Motor neuron (in vitro differentiated cells): ENCODE data around the gene WWOX. TPM values are rescaled to one million over a fixed set of nuclear protein-coding genes. Genes with fewer than 3 reads are reported as not detected.

Experiments
- ATAC-seq, 8 experiments: fragments of 200-7000 bp; cut with Tn5 transposase; replicated peaks in 6 of 8; 2 replicates each; pipeline ENCODE4 v1.8.0; 2021; ENCODE audit warnings: mild to moderate bottlenecking in 8 of 8, moderate library complexity in 8 of 8
- H3K27ac ChIP-seq, 2 donors: fragments of 250-450 bp; sonication (Bioruptor Pico); 2 replicates each; pipeline ENCODE4 v1.9.0; 2021; ENCODE audit warnings: antibody characterized with exemption in 2 of 2, mild to moderate bottlenecking in 2 of 2, moderate library complexity in 1 of 2
- H3K4me1 ChIP-seq, 2 donors: fragments of 250-450 bp; sonication (Bioruptor Pico); replicated peaks in 1 of 2; 2 replicates each; pipeline ENCODE4 v1.6.1; 2021; ENCODE audit warnings: antibody characterized with exemption in 2 of 2, mild to moderate bottlenecking in 2 of 2, moderate library complexity in 1 of 2
- H3K4me3 ChIP-seq, 5 donors: fragments of 250-450 bp; sonication (Bioruptor Pico); 2 replicates each; pipeline ENCODE4 v1.9.0; 2021; ENCODE audit warnings: antibody characterized with exemption in 5 of 5, mild to moderate bottlenecking in 5 of 5, moderate library complexity in 4 of 5
- WGBS, 10 experiments: fragments of 450-650 bp; shearing (Covaris generic); methylation state at CpG; one replicate each; pipeline ENCODE4 v1.0.0; 2022; 5-methylcytosine and 5-hydroxymethylcytosine counted together
- in situ Hi-C, 9 experiments: fragments of 400-800 bp; cut with MboI; loops; one replicate each; pipeline ENCODE4 v1.15.0; 2021; ENCODE audit warnings: low sequenced_read_pairs in 9 of 9, low pct_unique_long_range_greater_than_20kb in 2 of 9; ENCODE audit not compliant: unreplicated experiment in 9 of 9
- total RNA-seq, 8 experiments: library from RNA; unstranded; fragments of 300-600 nt; gene quantifications; 2 replicates each; pipeline versions ENCODE4 v1.2.3 to v1.2.4, GENCODE V29; 2022

The WWOX gene
- total RNA-seq, 8 experiments from 2014 or later = 10.3 to 27.8 (median 12.3) TPM

- H3K4me3 ChIP-seq = no peak overlapping the region
- WGBS, 10 experiments = 24 to 91% (median 76%) methylated on average over 5 to 13 of the region's 13 CpGs
- H3K4me1 ChIP-seq = peaks cover 0 to 4% of the 10 kb centered on the region in 2 donors
- H3K27ac ChIP-seq = no peak overlapping the region
- in situ Hi-C loops = no loop called here
- ATAC-seq = peak in 2 of 8 experiments; percentile 66 to 72
Observed at GRCh38 chr16:78443542-78444364, 344.3 kb downstream of the WWOX start.

- WGBS, 10 experiments = 75 to 100% (median 93%) methylated on average over 1 to 3 of the region's 5 CpGs; no CpG with 5 or more reads in 3 of the 10 experiments
- no peak overlapping the region for H3K4me3 ChIP-seq
- no peak for ATAC-seq
- no peak overlapping the region for H3K27ac ChIP-seq
- in situ Hi-C loops = no loop called here
- no peaks in the 10 kb centered on the region for H3K4me1 ChIP-seq
Observed at GRCh38 chr16:78445818-78446217, 346.4 kb downstream of the WWOX start.

- ATAC-seq = no peak
- 33 to 96% (median 87%) methylated on average over 3 to 5 of the region's 5 CpGs; no CpG with 5 or more reads in 2 of the 10 experiments for WGBS, 10 experiments
- H3K4me1 ChIP-seq = no peaks in the 10 kb centered on the region
- in situ Hi-C loops = no loop called here
- no peak overlapping the region for H3K4me3 ChIP-seq
- no peak overlapping the region for H3K27ac ChIP-seq
Observed at GRCh38 chr16:78446486-78446885, 347.0 kb downstream of the WWOX start.

GRCh38 chr16:78446992-78447563 lies 347.6 kb downstream of the WWOX start:
- H3K27ac ChIP-seq = no peak overlapping the region
- in situ Hi-C loops = no loop called here
- no peaks in the 10 kb centered on the region for H3K4me1 ChIP-seq
- 11 to 100% (median 86%) methylated on average over 1 to 2 of the region's 2 CpGs for WGBS, 10 experiments
- H3K4me3 ChIP-seq = no peak overlapping the region
- ATAC-seq = peak in 1 of 8 experiments; percentile 63

- Histone ChIP-seq H3K27ac (no peak overlapping the region), H3K4me3 (no peak overlapping the region), H3K4me1 (no peaks in the 10 kb centered on the region)
- in situ Hi-C loops = no loop called here
- ATAC-seq = no peak
- WGBS, 10 experiments = 13 to 100% (median 48%) methylated on average over 1 to 5 of the region's 6 CpGs
Observed at GRCh38 chr16:78448658-78449271, 349.3 kb downstream of the WWOX start.

GRCh38 chr16:78450255-78450654 lies 350.8 kb downstream of the WWOX start:
- WGBS, 10 experiments = 0 to 100% (median 93%) methylated on average over 1 to 2 of the region's 2 CpGs; no CpG with 5 or more reads in 1 of the 10 experiments
- Histone ChIP-seq H3K27ac (no peak overlapping the region), H3K4me3 (no peak overlapping the region), H3K4me1 (no peaks in the 10 kb centered on the region)
- ATAC-seq = peak in 1 of 8 experiments; percentile 17
- in situ Hi-C loops = loop anchor here in 1 of 9 experiments (25.0 kb wide), 1 partner anchor 213 kb away; no protein-coding TSS in a partner anchor

GRCh38 chr16:78452025-78452555 lies 352.6 kb downstream of the WWOX start:
- WGBS, 10 experiments = 22 to 100% (median 88%) methylated on average over 1 to 5 of the region's 5 CpGs
- no peak overlapping the region for H3K27ac ChIP-seq
- H3K4me3 ChIP-seq = no peak overlapping the region
- in situ Hi-C loops = loop anchor here in 1 of 9 experiments (25.0 kb wide), 1 partner anchor 215 kb away; no protein-coding TSS in a partner anchor
- no peaks in the 10 kb centered on the region for H3K4me1 ChIP-seq
- no peak for ATAC-seq

GRCh38 chr16:78455861-78456260 lies 356.4 kb downstream of the WWOX start:
- H3K27ac ChIP-seq = no peak overlapping the region
- H3K4me1 ChIP-seq = peaks cover 1 to 2% of the 10 kb centered on the region in 2 donors
- 17 to 84% (median 45%) methylated on average over 1 to 4 of the region's 4 CpGs for WGBS, 10 experiments
- ATAC-seq = no peak
- in situ Hi-C loops = loop anchor here in 1 of 9 experiments (25.0 kb wide), 1 partner anchor 219 kb away; no protein-coding TSS in a partner anchor
- no peak overlapping the region for H3K4me3 ChIP-seq

- WGBS, 10 experiments = 61 to 100% (median 100%) methylated on average over 1 to 2 of the region's 2 CpGs; no CpG with 5 or more reads in 3 of the 10 experiments
- in situ Hi-C loops = loop anchor here in 1 of 9 experiments (25.0 kb wide), 1 partner anchor 221 kb away; no protein-coding TSS in a partner anchor
- Histone ChIP-seq H3K4me1 (peaks cover 21 to 24% of the 10 kb centered on the region in 2 donors), H3K4me3 (no peak overlapping the region), H3K27ac (no peak overlapping the region)
- ATAC-seq = no peak
Observed at GRCh38 chr16:78458588-78458987, 359.1 kb downstream of the WWOX start.

- peaks cover 21 to 24% of the 10 kb centered on the region in 2 donors for H3K4me1 ChIP-seq
- no peak overlapping the region for H3K27ac ChIP-seq
- 25 to 100% (median 87%) methylated on average over 1 to 4 of the region's 4 CpGs; no CpG with 5 or more reads in 1 of the 10 experiments for WGBS, 10 experiments
- in situ Hi-C loops = loop anchor here in 1 of 9 experiments (25.0 kb wide), 1 partner anchor 223 kb away; no protein-coding TSS in a partner anchor
- no peak overlapping the region for H3K4me3 ChIP-seq
- peak in 4 of 8 experiments; percentile 0 to 43 (median 20) for ATAC-seq
Observed at GRCh38 chr16:78460428-78460827, 361.0 kb downstream of the WWOX start.

GRCh38 chr16:78461087-78461486 lies 361.6 kb downstream of the WWOX start:
- H3K4me3 ChIP-seq = no peak overlapping the region
- in situ Hi-C loops = loop anchor here in 1 of 9 experiments (25.0 kb wide), 1 partner anchor 224 kb away; no protein-coding TSS in a partner anchor
- peaks cover 21 to 24% of the 10 kb centered on the region in 2 donors for H3K4me1 ChIP-seq
- ATAC-seq = peak in 2 of 8 experiments; percentile 1 to 13
- 29 to 95% (median 57%) methylated on average over 2 to 4 of the region's 4 CpGs; no CpG with 5 or more reads in 2 of the 10 experiments for WGBS, 10 experiments
- no peak overlapping the region for H3K27ac ChIP-seq

- peaks cover 21 to 24% of the 10 kb centered on the region in 2 donors for H3K4me1 ChIP-seq
- 11 to 100% (median 43%) methylated on average over 1 to 9 of the region's 9 CpGs; no CpG with 5 or more reads in 1 of the 10 experiments for WGBS, 10 experiments
- no peak overlapping the region for H3K4me3 ChIP-seq
- H3K27ac ChIP-seq = no peak overlapping the region
- in situ Hi-C loops = loop anchor here in 1 of 9 experiments (25.0 kb wide), 1 partner anchor 224 kb away; no protein-coding TSS in a partner anchor
- peak; percentile 9 to 88 (median 56) for ATAC-seq
Observed at GRCh38 chr16:78461496-78462287, 362.2 kb downstream of the WWOX start.
